ENCODE results near the gene CER1. TPM values are rescaled to one million over a fixed set of nuclear protein-coding genes. Genes with fewer than 3 reads are reported as not detected.

CER1 gene
- total and polyA plus RNA-seq, 2 of the 8 experiments (the other 6 are each of a cell fraction or from before 2014, with no cell fraction given): 0.26 to 3.4 TPM

GRCh38 chr9:14730461-14730898 lies 7.9 kb upstream of the CER1 start (continued):
- TF ChIP-seq CHD7 (IDR thresholded peaks at IDR 0.05; ENCODE audit: insufficient replicate concordance, low read length) (no peak), POU5F1 (IDR thresholded peaks at IDR 0.05; ENCODE audit: low read depth, low read length) (no peak), HDAC6 (IDR thresholded peaks at IDR 0.05; ENCODE audit: low read depth, low read length) (no peak), FOSL1 (IDR thresholded peaks at IDR 0.05; ENCODE audit: insufficient read depth, low read depth, low read length) (no peak), GTF2F1 (IDR thresholded peaks at IDR 0.05; ENCODE audit: borderline replicate concordance, low read depth, low read length) (no peak), TCF12 (IDR thresholded peaks at IDR 0.05; ENCODE audit: low read depth, low read length) (no peak), JUN (IDR thresholded peaks at IDR 0.05; ENCODE audit: low read depth, low read length) (no peak)
- TF ChIP-seq, protein P1, sequence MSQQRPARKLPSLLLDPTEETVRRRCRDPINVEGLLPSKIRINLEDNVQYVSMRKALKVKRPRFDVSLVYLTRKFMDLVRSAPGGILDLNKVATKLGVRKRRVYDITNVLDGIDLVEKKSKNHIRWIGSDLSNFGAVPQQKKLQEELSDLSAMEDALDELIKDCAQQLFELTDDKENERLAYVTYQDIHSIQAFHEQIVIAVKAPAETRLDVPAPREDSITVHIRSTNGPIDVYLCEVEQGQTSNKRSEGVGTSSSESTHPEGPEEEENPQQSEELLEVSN (IDR thresholded peaks at IDR 0.05): no peak
